ENCODE data around the gene EFCAB6. TPM values are rescaled to one million over a fixed set of nuclear protein-coding genes. Genes with fewer than 3 reads are reported as not detected.

Gene EFCAB6
- total and polyA plus RNA-seq, 2 of the 13 experiments (the other 11 are each of a cell fraction or from before 2014, with no cell fraction given), result not detected

DNA sequence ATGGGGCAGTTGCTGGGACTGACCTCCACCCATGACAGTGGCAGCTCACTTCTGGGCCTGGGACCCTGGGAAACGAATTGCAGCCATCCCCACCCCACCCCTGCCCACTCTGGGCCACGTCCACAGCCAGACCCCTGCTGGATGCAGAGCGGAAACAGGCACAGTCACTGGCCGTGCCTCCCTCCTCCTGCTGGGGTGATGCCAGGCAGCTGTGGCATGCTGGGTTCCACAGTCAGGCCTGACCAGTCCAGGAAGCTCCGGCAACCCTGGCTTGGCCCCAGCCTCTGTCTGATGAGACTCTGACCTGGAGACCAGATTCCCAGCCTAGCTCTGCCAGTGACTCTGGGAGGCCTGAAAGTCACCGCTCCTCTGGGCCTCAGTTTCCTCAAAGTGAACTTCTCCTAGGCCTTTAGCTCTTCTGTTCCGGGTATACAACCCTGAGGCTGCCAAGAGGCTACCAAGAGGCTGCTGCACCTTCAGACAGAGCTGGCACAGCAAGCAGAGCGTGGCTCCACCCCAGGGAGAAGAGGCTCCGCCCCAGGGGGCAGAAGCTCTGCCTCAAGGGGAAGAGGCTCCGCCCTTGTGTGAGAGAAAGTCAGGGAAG lies 41.3 kb upstream of the EFCAB6 start:
- no peaks in the 10 kb centered on the region for H3K4me1 ChIP-seq (ENCODE audit: insufficient read depth, low read length)
- no peak overlapping the region for H3K4me3 ChIP-seq (replicated peaks in 1 of 3; ENCODE audit: insufficient read depth in 1 of 3, low read depth in 2 of 3, low read length in 3 of 3)
- POLR2A ChIA-PET, result no interaction called here
- no peaks in the 10 kb centered on the region for H3K36me3 ChIP-seq (replicated peaks in 1 of 2; ENCODE audit: control insufficient read depth in 1 of 2, insufficient read depth in 2 of 2, low read length in 2 of 2)
- no peak for ATAC-seq
- no peak for DNase-seq (ENCODE audit: low spot score)
- H4K20me1 ChIP-seq (ENCODE audit: insufficient read depth, low read length), result peaks cover 4% of the 10 kb centered on the region; the same call in 1 of the 2 replicates
- BruUV-seq (replicated peaks), result no TSS peak
- no peaks in the 10 kb centered on the region for H3K9me3 ChIP-seq (ENCODE audit: low read length)
- intact Hi-C loops (cut with micrococcal nuclease; ENCODE audit: unreplicated experiment), result no loop called here
- no peaks in the 10 kb centered on the region for H3K79me2 ChIP-seq (ENCODE audit: insufficient read depth, low read length)
- CTCF ChIA-PET (ENCODE audit: low intra/inter-chr PET ratio, low total read pairs), result no interaction called here
- WGBS (ENCODE audit: low lambda C conversion rate), result 8% methylated on average over 3 of the region's 10 CpGs
- FAIRE-seq, result no peak
- H3K27ac ChIP-seq (ENCODE audit: extremely low read length, insufficient read depth, low read length), result no peak overlapping the region
- no peak overlapping the region for H2AFZ ChIP-seq (ENCODE audit: low read length)
- H3K27me3 ChIP-seq (ENCODE audit: control insufficient read depth in 1 of 2, insufficient read depth in 2 of 2, low read length in 2 of 2), result peaks cover 6 to 46% of the 10 kb centered on the region in 2 experiments; a peak in 3 of 5 replicates
- in situ Hi-C loops (cut with HindIII; ENCODE audit: extremely low pct_ligation_motif_present, low pct_unique_long_range_greater_than_20kb), result no loop called here
- H3K4me2 ChIP-seq (ENCODE audit: low read depth, low read length), result no peak overlapping the region
- TF ChIP-seq ZNF577 (CRISPR knock-in tag; IDR thresholded peaks at IDR 0.05; ENCODE audit: borderline replicate concordance, low read depth), result no peak
- TF ChIP-seq HMG20A (CRISPR knock-in tag; IDR thresholded peaks at IDR 0.05; ENCODE audit: borderline replicate concordance), result no peak
- no peak for TF ChIP-seq TP53 (CRISPR knock-in tag; conservative IDR thresholded peaks at IDR 0.05)
- TF ChIP-seq ZNF678 (CRISPR knock-in tag; IDR thresholded peaks at IDR 0.05), result no peak
- no peak for TF ChIP-seq SMARCC2 (IDR thresholded peaks at IDR 0.05)
- TF ChIP-seq ZNF724P (CRISPR knock-in tag; IDR thresholded peaks at IDR 0.05; ENCODE audit: borderline replicate concordance), result no peak
- no peak for TF ChIP-seq WIZ (CRISPR knock-in tag; IDR thresholded peaks at IDR 0.05)
- no peak for TF ChIP-seq ZNF280B (CRISPR knock-in tag; IDR thresholded peaks at IDR 0.05; ENCODE audit: borderline replicate concordance)
- no peak for TF ChIP-seq ZNF839 (CRISPR knock-in tag; IDR thresholded peaks at IDR 0.05; ENCODE audit: borderline replicate concordance)
- TF ChIP-seq ZBTB3 (CRISPR knock-in tag; IDR thresholded peaks at IDR 0.05; ENCODE audit: borderline replicate concordance, low read depth), result no peak
- no peak for TF ChIP-seq EHMT2 (IDR thresholded peaks at IDR 0.05; ENCODE audit: borderline replicate concordance, low read depth, low read length)
- TF ChIP-seq REST (IDR thresholded peaks at IDR 0.05; ENCODE audit: borderline replicate concordance in 1 of 2, low read depth in 1 of 2, low read length in 2 of 2), result no peak
- no peak for TF ChIP-seq ADNP (CRISPR knock-in tag; IDR thresholded peaks at IDR 0.05)
- TF ChIP-seq KMT2A (CRISPR knock-in tag; IDR thresholded peaks at IDR 0.05), result no peak
- no peak for TF ChIP-seq ARNT (IDR thresholded peaks at IDR 0.05)
- H3K9ac ChIP-seq (ENCODE audit: insufficient read depth, low read depth, low read length), result no peak overlapping the region

Measured in HepG2 (cell line).